Stimulated activated CD4-positive, alpha-beta T cell treated with anti-CD3 and anti-CD28 coated beads, Interleukin-12 subunit alpha, Interleukin-12 subunit beta, amount 100 ng/mL, for 24 hours (primary cell): ENCODE results near the gene TGM3.
"Not testable (repeated sequence)": the region's sequence is repeated elsewhere in the genome, so short reads cannot be mapped to it uniquely, and the experiment has no call there.

Experiments
- DNase-seq, 2 experiments: peaks; one replicate each; pipeline ENCODE4 v3.0.0-alpha.2; 2020; ENCODE audit warnings: low read depth in 2 of 2

Gene TGM3, protein sequence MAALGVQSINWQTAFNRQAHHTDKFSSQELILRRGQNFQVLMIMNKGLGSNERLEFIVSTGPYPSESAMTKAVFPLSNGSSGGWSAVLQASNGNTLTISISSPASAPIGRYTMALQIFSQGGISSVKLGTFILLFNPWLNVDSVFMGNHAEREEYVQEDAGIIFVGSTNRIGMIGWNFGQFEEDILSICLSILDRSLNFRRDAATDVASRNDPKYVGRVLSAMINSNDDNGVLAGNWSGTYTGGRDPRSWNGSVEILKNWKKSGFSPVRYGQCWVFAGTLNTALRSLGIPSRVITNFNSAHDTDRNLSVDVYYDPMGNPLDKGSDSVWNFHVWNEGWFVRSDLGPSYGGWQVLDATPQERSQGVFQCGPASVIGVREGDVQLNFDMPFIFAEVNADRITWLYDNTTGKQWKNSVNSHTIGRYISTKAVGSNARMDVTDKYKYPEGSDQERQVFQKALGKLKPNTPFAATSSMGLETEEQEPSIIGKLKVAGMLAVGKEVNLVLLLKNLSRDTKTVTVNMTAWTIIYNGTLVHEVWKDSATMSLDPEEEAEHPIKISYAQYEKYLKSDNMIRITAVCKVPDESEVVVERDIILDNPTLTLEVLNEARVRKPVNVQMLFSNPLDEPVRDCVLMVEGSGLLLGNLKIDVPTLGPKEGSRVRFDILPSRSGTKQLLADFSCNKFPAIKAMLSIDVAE

DNA sequence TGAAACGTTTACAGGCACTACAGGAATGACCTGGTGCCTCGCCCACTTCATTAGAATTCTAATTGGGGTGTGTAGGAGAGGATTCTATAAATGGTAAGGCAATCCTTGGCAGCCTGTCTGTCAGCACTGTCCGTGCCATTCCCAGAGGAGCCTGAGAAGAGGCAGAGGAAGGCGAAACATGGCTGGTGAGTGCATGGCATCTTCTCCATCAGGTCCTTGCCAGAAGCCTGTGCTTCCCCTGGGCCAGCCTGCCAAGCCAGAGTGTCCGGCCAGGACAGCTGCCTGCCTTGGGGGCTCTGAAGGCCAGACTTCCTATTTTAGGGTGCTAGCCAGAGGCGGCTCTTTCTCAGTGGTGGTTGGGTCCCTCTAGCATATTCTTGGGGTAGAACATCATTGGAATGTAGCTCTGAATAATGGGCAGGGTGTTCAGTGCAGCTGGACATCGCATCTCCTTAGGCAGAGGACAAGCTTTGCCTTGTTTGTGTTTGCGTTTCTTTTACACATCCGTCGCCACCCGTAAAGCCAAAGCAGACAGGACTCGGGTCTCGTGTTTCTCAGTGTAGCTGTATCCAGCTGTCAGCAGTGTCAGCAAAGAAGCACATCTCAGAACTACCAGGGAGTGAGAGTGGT is at the start of gene TGM3:
Gene TGM3 (plus strand): TSS at position 116 of the 630 bp plus-strand sequence. CDS start 63 bp downstream, at position 179.
- DNase-seq, result no peak

DNA sequence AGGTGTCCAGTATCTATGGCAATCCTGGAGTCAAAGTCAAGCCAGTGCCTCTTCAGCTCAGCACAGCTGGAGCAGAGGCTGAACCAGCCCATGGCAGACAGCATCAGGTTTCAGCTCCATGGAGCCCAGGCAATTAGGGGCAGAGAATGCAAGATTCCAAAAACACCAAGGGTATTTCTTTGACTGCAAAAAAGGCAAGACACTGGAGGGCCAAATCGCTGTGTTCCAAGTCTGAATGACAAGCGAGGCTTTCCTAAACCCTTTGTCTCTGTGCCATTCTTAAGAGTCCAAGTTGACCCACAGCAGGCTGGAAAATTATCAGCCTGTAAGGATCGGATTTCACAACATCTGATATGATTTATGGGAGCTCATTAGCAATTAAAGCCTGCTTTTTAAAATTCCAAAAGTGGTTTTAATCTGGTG is 49.7 kb upstream of the TGM3 start:
- no peak for DNase-seq

DNA sequence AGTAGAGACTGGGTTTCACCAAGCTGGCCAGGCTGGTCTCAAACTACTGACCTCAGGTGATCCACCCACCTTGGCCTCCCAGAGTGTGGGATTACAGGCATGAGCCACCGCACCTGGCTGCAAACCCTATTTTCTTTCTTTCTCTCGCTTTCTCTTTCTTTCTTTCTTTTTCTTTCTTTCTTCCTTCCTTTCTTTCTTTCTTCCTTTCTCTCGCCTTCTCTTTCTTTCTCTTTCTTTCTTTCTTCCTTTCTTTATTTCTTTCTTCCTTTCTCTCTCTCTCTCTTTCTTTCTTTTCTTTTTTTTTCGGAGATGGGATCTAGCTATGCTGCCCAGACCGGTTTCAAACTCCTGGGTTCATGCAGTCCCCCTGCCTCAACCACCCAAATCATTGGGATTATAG is 47.0 kb upstream of the TGM3 start:
- DNase-seq, result no peak

DNA sequence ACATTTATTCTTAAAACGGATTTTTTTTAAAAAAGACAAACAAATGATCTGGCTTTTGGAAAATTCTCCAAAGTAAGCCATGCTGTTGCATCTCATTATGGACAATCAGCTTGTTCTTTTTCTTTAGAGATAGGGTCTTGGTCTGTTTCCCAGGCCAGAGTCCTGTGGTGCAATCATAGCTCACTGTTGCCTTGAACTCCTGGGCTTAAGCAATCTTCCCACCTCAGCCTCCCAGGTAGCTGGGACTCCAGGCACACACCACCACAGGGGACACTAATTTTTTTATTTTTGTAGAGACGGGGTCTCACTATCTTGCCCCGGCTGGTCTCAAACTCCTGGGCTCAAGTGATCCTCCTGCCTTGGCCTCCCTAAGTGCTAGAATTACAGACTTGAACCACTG is 45.9 kb upstream of the TGM3 start:
- no peak for DNase-seq

DNA sequence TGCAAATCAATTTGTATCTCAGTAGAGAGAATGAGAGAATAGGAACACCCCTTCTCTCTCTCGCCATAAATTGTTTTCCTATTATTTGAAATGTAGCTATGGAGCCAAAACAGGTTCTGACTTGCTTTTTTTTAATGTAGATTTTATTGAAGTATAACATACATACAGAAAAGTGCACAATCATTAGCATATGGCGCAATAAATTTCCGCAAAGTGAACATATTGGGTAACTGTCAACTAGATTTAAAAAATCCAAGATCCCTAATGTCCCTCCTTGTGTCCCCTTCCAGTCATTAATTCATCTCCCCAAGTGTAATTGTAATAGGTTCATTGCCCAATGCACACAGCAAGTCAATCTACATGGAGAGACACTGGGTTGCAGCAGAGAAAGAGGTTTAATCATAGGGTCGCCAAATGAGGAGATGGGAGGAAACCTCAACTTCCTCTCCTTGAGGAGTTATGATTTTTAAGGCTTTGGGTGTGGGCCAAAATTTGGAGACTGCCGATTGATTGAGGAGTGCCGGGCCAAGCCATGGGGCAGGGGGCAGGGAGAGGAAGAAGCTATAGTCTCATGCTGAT is 43.3 kb upstream of the TGM3 start:
- DNase-seq, result no peak

DNA sequence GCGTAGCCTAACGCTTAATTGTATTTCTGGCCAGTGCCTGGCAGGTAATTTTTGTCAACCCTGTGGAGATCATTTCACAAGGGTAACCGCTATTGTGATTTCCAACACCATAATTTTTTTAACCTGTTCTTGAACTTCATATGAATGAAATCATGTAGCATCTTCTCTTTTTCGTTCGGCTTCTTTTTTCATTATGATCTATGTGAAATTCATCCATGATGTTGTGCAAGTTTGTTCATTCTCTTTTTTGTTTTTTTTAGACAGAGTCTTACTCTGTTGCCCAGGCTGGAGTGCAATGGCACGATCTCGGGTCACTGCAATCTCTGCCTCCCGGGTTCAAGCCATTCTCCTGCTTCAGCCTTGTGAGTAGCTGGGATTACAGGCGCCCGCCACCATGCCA is 42.5 kb upstream of the TGM3 start:
- no peak for DNase-seq

DNA sequence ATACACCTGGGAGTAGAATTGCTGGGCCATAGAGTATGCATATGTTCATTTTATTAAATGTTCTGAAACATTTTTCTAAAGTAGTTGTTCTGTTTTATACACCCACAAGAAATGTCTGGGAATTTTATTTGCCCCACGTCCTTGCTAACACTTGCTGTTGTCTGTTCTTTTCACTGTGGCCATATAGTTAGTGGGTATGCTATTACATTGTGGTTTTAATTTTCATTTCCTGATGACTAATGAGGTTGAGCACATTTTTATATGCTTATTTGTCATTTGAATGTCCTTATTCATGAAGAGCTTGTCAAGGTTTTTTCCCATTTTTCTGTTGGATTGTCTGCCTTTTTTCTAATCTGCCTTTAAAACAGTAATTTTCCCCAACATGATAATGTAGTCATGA is 41.5 kb upstream of the TGM3 start:
- no peak for DNase-seq

DNA sequence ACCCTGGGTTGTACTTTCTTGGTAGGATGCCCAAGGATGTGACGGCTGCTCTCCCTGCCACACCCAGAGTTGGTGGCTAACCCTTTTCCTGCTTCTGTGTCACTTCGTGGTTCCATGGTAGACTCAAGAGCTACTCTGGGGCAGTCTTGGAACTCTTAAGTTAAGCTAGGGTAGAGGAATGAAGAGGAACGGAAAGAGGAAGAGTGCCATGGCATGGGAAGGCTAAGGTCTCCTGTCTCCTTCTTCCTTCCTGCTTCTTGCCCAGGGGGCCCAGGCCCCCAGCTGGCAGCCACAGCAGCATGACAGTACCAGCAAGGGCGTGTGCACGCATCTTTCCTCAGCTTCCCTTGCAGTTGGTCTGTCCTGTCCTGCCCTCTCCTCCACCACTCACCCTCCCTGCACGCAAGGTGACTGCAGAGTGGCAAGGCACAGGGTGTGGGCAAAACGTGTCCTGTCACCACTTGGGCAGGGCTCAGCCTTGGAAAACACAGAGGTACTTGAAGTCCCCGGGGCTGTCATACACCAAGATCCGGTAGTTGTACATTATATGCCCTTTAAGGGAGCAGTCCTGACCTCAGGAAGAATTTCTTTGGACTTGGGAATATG is 39.8 kb upstream of the TGM3 start:
- DNase-seq, result no peak

DNA sequence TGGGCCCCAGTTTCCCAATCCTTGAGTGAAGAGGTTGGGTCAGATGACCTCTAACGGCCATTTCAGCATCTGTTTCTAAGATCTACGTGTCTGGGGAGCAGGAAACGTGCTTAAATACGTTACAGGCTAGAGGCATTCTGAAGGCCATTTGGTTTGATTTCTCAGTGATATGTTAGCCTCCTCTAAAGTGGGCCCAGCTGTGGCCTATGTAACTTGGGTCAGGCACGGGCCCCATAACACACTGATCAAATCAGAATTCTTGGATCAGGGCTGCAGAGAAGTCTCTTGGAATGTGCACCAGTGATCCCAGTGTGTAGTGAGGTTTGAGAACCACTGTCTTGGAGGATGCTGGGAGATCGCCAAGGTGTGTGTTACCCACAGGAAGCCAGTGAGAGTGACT is 36.1 kb upstream of the TGM3 start:
- DNase-seq, result no peak

DNA sequence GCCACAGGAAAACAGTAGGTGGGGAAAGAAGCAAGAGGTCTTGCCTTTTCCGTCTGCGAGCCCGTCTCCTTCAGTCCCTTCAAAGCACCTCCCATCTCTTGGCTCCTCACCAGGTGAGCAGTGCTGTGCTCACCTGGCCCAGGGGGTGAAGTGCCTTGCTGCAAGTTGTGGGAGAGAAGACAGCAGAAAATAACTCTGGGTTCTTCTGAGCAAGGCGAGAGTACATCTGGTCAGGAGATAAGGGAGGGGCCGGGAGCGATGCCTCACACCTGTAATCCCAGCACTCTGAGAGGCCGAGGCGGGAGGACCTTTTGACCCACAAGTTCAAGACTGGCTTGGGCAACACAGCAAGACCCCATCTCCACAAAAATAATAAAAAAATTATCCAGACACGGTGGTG is 35.6 kb upstream of the TGM3 start:
- no peak for DNase-seq

DNA sequence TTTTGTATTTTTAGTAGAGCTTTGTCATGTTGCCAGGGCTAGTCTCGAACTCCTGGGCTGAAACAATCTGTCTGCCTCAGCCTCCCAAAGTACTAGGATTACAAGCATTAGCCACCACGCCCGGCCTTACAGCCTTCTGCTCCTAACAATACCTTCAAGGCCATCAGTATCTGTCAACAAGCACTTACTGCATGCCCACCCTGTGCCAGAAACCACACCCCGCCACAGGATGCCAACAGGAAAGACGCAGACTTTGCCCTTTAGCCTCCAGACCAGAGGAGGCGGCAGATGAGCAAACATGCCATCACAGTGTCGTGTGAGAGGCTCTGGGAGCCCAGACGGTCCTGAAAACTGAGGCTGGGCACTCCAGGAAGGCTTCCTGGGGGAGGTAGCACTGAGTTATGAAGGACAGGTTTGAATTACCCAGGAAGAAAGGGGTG is 34.7 kb upstream of the TGM3 start:
- DNase-seq, result no peak

DNA sequence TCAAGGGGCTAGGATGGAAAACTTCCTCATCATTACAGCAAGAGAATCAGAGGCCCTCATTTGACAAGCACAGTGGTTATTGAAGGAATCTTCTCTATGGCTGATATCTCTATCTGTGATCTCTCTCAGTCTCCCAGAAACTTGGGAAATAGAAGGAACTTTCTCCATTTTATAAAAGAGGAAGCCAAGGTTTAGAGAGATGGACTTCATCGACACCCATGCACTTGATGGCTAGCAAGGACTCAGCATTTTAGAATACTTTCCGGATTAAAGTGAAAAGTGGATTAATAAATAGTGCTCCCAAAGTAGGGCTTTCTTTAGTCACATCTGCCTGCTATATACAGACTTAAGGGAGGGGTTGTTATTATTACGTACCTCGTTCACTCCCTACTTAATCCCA is 34.2 kb upstream of the TGM3 start:
- DNase-seq, result no peak

DNA sequence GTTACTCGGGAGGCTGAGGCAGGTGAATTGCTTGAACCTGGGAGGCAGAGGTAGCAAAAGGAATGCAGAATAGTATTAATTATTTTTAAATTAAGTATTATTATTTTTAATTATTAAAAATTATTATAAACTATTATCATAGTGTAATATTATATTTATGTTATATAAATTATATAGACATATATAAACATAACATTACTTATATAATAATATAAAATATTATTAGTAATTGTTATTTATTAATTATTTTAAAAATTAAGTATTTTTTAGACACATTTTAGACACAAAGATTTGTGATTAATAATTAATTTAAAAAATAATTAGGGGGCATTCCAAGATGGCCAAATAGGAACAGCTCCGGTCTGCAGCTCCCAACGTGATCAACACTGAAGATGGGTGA is 31.7 kb upstream of the TGM3 start:
- no peak for DNase-seq

DNA sequence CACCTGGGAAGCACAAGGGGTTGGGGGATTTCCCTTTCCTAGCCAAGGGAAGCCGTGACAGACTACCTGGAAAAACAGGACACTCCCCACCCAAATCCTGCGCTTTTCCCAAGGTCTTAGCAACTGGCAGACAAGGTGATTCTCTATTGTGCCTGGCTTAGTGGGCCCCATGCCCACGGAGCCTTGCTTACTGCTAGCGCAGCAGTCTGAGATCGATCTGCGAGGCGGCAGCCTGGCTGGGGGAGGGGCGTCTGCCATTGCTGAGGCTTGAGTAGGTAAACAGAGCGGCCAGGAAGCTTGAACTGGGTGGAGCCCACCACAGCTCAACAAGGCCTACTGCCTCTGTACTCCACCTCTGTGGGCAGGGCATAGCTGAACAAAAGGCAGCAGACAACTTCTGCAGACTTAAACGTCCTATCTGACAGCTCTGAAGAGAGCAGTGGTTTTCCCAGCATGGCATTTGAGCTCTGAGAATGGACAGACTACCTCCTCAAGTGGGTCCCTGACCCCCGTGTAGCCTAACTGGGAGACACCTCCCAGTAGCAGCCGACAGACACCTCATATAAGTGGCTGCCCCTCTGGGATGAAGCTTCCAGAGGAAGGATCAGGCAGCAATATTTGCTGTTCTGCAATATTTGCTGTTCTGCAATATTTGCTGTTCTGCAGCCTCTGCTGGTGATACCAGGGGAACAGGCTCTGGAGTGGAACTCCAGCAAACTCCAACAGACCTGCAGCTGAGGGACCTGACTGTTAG is 31.0 kb upstream of the TGM3 start:
- not testable (repeated sequence) for DNase-seq

DNA sequence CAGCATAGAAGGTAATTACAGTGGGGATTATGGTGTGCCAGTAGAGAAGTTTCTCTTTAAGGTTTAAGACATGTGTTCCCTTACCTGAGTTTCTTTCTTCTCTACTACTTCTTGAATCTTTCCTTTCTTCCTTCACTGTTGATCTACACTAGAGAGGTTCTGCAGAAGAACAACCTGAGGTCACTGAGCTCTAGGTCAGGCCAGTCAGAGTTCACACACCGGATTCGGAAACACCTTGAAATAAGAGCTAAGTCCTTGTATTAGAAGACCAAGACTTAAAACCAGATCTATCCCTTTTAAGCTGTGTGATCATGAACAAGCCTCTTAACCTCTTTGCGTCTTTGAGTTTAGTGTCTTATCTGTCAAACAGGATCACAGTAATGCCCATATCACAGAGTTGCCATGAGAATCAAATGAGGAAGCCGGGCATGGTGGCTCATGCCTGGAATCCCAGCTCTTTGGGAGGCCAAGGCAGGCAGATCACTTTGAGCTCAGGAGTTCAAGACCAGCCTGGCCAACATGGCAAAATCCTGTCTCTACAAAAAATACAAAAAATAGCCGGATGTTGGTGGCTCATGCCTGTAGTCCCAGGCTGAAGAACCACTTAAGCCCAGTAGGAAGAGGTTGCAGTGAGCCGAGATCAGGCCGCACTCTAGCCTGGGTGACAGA is 22.0 kb upstream of the TGM3 start:
- no peak for DNase-seq

DNA sequence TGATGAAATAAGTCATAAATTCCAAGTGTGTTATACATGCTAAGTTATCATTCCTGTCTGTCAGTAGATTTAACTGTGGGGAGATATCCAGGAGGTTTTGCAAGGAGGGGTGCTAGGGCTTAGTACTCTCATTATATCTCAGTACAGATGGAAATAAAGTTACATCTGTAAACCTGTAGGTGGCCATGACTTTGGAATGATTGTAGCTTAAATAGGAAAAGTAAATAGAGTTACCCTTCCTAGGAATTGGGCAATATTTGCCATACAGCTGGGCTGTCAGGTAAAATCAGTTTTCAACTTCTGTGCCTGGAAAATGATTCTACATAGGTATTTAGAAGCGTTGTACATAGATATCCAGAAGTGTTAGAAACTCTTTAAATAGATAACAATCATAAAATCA is 19.8 kb upstream of the TGM3 start:
- DNase-seq, result no peak

DNA sequence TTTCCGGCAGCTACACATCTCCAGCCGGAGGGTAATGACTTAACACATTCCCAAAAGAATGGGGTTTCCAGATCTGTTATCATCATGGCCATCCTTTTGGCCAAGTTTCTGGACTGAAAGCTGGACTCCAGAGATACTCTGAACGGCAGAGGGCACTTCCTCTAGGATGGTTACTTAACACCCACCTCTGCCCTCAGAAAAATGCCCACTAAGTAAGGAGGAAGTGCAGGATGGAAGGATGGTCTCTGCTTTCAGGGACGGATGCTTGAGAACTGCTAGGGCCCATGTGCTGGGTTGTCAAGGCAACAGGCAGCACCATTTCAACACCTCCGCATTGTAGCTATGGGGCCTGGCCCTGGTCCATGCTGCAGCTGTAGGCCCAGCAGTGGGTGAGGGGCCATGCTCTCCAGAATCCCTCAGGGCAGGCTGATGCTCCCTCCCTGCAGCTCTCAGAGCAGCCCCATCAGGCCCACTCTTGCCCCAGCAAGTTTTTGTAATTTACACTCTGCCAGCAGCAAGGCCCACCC is 16.5 kb upstream of the TGM3 start:
- no peak for DNase-seq

DNA sequence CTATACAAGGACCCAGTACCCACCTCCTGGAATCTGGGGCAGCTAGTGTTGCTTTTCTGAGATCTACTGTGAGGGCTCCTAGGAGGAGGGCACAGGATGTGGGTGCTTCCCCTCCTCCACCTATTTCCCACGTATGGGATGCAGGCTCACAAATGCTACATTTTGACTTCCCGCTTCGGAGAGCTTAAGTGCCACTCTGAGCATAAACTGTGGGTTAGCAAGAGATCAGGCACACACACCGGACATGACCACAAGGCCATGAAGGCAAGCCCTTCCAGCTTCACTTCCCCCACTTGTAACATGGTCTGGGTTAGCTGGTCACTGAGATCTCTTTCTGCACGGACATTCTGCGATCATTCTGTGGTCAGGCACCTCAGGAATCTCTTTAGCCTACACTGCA is 15.7 kb upstream of the TGM3 start:
- no peak for DNase-seq

DNA sequence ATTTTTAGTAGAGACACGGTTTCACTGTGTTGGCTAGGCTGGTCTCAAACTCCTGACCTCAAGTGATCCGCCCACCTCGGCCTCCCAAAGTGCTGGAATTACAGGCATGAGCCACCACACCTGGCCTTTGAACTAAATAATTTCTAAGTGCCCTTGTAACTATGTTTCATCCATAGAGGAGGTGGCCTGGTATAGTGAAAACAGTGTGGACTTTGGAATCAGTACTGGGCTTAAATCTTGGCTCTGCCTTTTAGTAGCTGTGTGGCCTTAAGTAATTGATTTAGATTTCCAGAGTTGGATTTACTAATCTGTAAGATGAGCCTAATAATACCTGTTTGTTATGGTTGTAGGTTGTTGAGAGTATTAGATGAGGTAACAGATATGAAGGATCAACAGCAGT is 14.2 kb upstream of the TGM3 start:
- DNase-seq, result no peak

DNA sequence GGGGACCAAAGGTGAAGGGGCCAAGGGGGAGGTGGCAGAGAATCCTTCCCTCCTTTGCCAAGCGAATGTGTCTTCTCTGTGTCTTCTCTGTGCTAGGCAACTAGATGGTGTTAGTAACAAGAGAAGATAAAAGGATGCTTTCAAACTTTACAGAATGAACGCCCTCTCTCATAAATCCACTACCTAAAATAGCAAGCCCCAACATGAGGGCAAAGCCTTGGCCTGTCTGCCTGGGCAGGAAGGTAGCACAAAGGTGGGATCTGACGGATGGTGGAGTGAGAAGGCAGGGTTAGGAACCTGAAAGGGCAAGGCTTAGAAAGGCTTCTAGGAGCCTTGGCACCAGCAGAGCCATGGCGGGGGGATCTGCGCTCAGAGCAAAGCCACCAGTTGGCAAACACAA is 13.6 kb upstream of the TGM3 start:
- no peak for DNase-seq
